HepG2 (cell line): ENCODE measurements around the gene PTPRD. TPM values are rescaled to one million over a fixed set of nuclear protein-coding genes. Genes with fewer than 3 reads are reported as not detected.

ENCODE experiments used
- ATAC-seq: fragments of 200-7000 bp; cut with Tn5 transposase; 3 replicates; pipeline ENCODE4 v1.9.1; 2020; ENCODE audit warnings: mild to moderate bottlenecking, moderate library complexity
- BruUV-seq: library from RNA; stranded (reverse); fragments of 400-500 nt; replicated peaks from 2 replicates; lab custom pipeline; 2021; lab: Mats Ljungman, UMichigan
- CTCF ChIA-PET: fragments of 300-600 bp; formaldehyde crosslinking; extraction: SDS; loops from one replicate; lab custom pipeline; 2021; ENCODE audit warnings: low total read pairs, inconsistent platforms, low intra/inter-chr PET ratio; lab: Yijun Ruan, JAX
- POLR2A ChIA-PET: fragments of 350-600 bp; sonication (Branson Sonifier 250); formaldehyde crosslinking; loops from one replicate; lab custom pipeline; 2020; ENCODE audit warnings: antibody characterized with exemption, inconsistent platforms; lab: Yijun Ruan, JAX
- DNase-seq: peaks from one replicate; pipeline ENCODE4 v3.0.0-alpha.2; 2015; ENCODE audit warnings: low spot score
- FAIRE-seq: peaks from 3 replicates; lab custom pipeline; 2011; peaks lifted over from hg19 to GRCh38; lab: Jason Lieb, UNC
- H2AFZ ChIP-seq: one replicate; pipeline ENCODE4 v1.6.1; 2011; ENCODE audit warnings: low read length, inconsistent platforms
- H3K27ac ChIP-seq: fragments of 300-600 bp; 3 replicates; pipeline ENCODE4 v1.8.0; 2011; ENCODE audit warnings: mixed run types, mild to moderate bottlenecking, mixed read lengths, low read length, inconsistent platforms; ENCODE audit not compliant: insufficient read depth; ENCODE audit errors: extremely low read length
- H3K27me3 ChIP-seq, 2 experiments: fragments of 200-600 bp in 1 of 2; 2 replicates in 1 of 2; 3 replicates in 1 of 2; pipeline versions ENCODE4 v1.6.0 to v1.8.0; 2011; ENCODE audit warnings: low read length in 2 of 2, mild to moderate bottlenecking in 2 of 2, moderate library complexity in 2 of 2, inconsistent platforms in 1 of 2; ENCODE audit not compliant: insufficient read depth in 2 of 2, control insufficient read depth in 1 of 2
- H3K36me3 ChIP-seq, 2 experiments: fragments of 200-600 bp in 1 of 2; replicated peaks in 1 of 2; 2 replicates in 1 of 2; 3 replicates in 1 of 2; pipeline versions ENCODE4 v1.5.1 to v1.8.0; 2011; ENCODE audit warnings: low read length in 2 of 2, inconsistent platforms in 1 of 2; ENCODE audit not compliant: insufficient read depth in 2 of 2, control insufficient read depth in 1 of 2
- H3K4me1 ChIP-seq: 2 replicates; pipeline ENCODE4 v1.5.1; 2012; ENCODE audit warnings: low read length, inconsistent platforms; ENCODE audit not compliant: insufficient read depth
- H3K4me2 ChIP-seq: 2 replicates; pipeline ENCODE4 v1.6.0; 2011; ENCODE audit warnings: low read depth, low read length, inconsistent platforms
- H3K4me3 ChIP-seq, 3 experiments: fragments of 200-600 bp in 1 of 3; sonication (generic), shearing (Covaris generic) in 1 of 3; replicated peaks in 1 of 3; 2 replicates each; pipeline ENCODE4 v1.5.1; 2011 to 2016; ENCODE audit warnings: low read length in 3 of 3, inconsistent platforms in 2 of 3, low read depth in 2 of 3, mild to moderate bottlenecking in 2 of 3, control low read depth in 1 of 3, mixed read lengths in 1 of 3; ENCODE audit not compliant: insufficient read depth in 1 of 3
- H3K79me2 ChIP-seq: one replicate; pipeline ENCODE4 v1.6.1; 2011; ENCODE audit warnings: low read length, inconsistent platforms; ENCODE audit not compliant: insufficient read depth
- H3K9ac ChIP-seq: 2 replicates; pipeline ENCODE4 v1.6.0; 2011; ENCODE audit warnings: mild to moderate bottlenecking, low read depth, low read length, inconsistent platforms; ENCODE audit not compliant: insufficient read depth
- H3K9me3 ChIP-seq: 2 replicates; pipeline ENCODE4 v1.5.1; 2012; ENCODE audit warnings: mild to moderate bottlenecking, low read length
- H4K20me1 ChIP-seq: 2 replicates; pipeline ENCODE4 v1.6.0; 2011; ENCODE audit warnings: inconsistent platforms, mild to moderate bottlenecking, low read length, moderate library complexity; ENCODE audit not compliant: insufficient read depth
- CEBPB ChIP-seq: IDR thresholded peaks from 2 replicates; pipeline ENCODE4 v1.6.1; 2011; ENCODE audit warnings: low read depth, low read length, improper control_type of control experiment, borderline replicate concordance
- CEBPG ChIP-seq: IDR thresholded peaks from 2 replicates; pipeline ENCODE4 v1.6.1; 2016
- MAFF ChIP-seq: IDR thresholded peaks from 2 replicates; pipeline ENCODE4 v1.6.1; 2011; ENCODE audit warnings: low read depth, low read length, improper control_type of control experiment
- MAFG ChIP-seq: sonication (generic); formaldehyde crosslinking; IDR thresholded peaks from 2 replicates; pipeline ENCODE4 v1.5.1; 2020; ENCODE audit warnings: mild to moderate bottlenecking, missing genetic modification reagents
- MAFK ChIP-seq, 2 experiments: IDR thresholded peaks in 1 of 2; conservative IDR thresholded peaks in 1 of 2; 2 replicates each; pipeline ENCODE4 v1.6.1; 2011; ENCODE audit warnings: improper control_type of control experiment in 2 of 2, low read length in 2 of 2
- MEF2D ChIP-seq: sonication (generic); formaldehyde crosslinking; IDR thresholded peaks from 2 replicates; pipeline ENCODE4 v1.5.1; 2020; ENCODE audit warnings: mild to moderate bottlenecking, missing genetic modification reagents
- NCOA1 ChIP-seq: sonication (generic); formaldehyde crosslinking; IDR thresholded peaks from 2 replicates; pipeline ENCODE4 v1.9.0; 2021; ENCODE audit warnings: missing genetic modification reagents
- PITX1 ChIP-seq: sonication (generic); formaldehyde crosslinking; IDR thresholded peaks from 2 replicates; pipeline ENCODE4 v1.5.1; 2020; ENCODE audit warnings: mild to moderate bottlenecking, missing genetic modification reagents
- SNAPC2 ChIP-seq: sonication (generic); formaldehyde crosslinking; IDR thresholded peaks from 2 replicates; pipeline ENCODE4 v1.8.1; 2022; ENCODE audit warnings: mild to moderate bottlenecking, missing genetic modification reagents
- ZNF275 ChIP-seq: sonication (generic); formaldehyde crosslinking; IDR thresholded peaks from 2 replicates; pipeline ENCODE4 v1.8.0; 2022; ENCODE audit warnings: missing genetic modification reagents, mild to moderate bottlenecking, inconsistent platforms, borderline replicate concordance
- ZNF788 ChIP-seq: sonication (generic); formaldehyde crosslinking; IDR thresholded peaks from 2 replicates; pipeline ENCODE4 v1.5.0; 2020; ENCODE audit warnings: mild to moderate bottlenecking, missing genetic modification reagents, borderline replicate concordance
- ZNF879 ChIP-seq: sonication (generic); formaldehyde crosslinking; IDR thresholded peaks from 2 replicates; pipeline ENCODE4 v1.8.1; 2023; ENCODE audit warnings: missing genetic modification reagents
- WGBS: methylation state at CpG from one replicate; pipeline ENCODE4 v1.1.6; 2017; ENCODE audit warnings: low lambda C conversion rate; 5-methylcytosine and 5-hydroxymethylcytosine counted together
- in situ Hi-C: cut with HindIII; loops from 2 replicates; pipeline ENCODE4 v1.10.0; 2017; ENCODE audit warnings: low pct_unique_long_range_greater_than_20kb; ENCODE audit not compliant: extremely low pct_ligation_motif_present
- intact Hi-C: fragments of 100-400 bp; cut with micrococcal nuclease; formaldehyde crosslinking; loops from one replicate; pipeline ENCODE4 v1.10.0; 2022; ENCODE audit not compliant: unreplicated experiment
- polyA plus RNA-seq, 8 experiments: library from polyadenylated mRNA; depleted of rRNA in 3 of 8; stranded (reverse) in 7 of 8; unstranded in 1 of 8; fragments of >200 nt; fragmentation: Illumina TruSeq in 4 of 8; extraction: Trizol in 4 of 8; gene quantifications; 2 replicates each; pipeline versions ENCODE4 v1.2.1 to v1.2.3, GENCODE V29; 2011 to 2016; ENCODE audit warnings: low read depth in 4 of 8, missing spikeins in 1 of 8, mixed read lengths in 1 of 8; ENCODE audit not compliant: insufficient read depth in 1 of 8
- total RNA-seq, 5 experiments: library from RNA; depleted of rRNA; stranded (reverse); fragments of >200 nt; fragmentation: Illumina TruSeq; extraction: Trizol; gene quantifications; 2 replicates each; pipeline ENCODE4 v1.2.3, GENCODE V29; 2016; ENCODE audit warnings: low read depth in 1 of 5

The PTPRD gene
- total and polyA plus RNA-seq, 2 of the 13 experiments (the other 11 are each of a cell fraction or from before 2014, with no cell fraction given): 0.05 TPM; not detected in 1

DNA sequence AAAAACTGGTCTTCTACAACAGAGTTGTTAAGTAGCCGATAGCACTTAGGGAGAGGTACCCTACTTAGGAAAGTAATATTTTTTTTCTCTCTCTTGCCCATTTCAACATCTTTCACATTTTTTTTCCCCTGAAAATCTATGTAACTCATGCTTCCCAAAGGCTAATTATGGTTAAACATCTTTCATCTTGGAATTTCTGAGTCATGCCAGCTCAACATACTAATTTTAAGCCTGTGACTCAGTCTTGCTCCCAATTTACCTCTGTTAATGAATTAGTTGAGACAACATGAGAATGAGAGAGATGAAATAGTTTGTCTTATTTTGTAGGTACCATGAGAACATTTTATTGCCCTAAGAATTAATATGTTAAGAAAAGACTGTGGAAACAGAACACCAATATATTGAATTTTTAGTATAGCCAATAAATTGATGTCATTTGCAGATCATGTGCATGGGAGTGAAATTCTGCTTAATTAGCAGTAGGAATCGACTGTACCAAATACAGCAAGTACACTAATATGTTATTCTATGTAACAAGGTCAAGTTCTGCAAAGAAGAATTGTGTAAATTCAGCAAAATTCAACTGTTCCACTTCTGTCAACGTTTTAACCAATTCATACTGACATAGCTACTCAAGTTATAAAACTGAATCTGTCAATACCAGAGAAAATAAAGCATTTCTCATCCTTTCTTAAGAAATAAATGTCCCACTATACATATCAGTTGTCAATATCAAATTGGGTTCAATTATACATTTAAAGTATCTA lies 550.0 kb downstream of the PTPRD start:
- TF ChIP-seq MAFK (conservative IDR thresholded peaks at IDR 0.05 in 1 of 2, IDR thresholded peaks at IDR 0.05 in 1 of 2; ENCODE audit: low read length in 2 of 2) (peak; percentile 18 to 57; a peak in 2 of 4 replicates), MAFF (peak; percentile 31; the same call in 1 of the 2 replicates), ZNF788 (CRISPR knock-in tag) (no peak)
- ChIA-PET CTCF (no interaction called here), POLR2A (no interaction called here)
- Histone ChIP-seq H3K4me2 (no peak overlapping the region), H2AFZ (no peak overlapping the region), H4K20me1 (no peaks in the 10 kb centered on the region), H3K36me3 (no peaks in the 10 kb centered on the region), H3K4me1 (0 out of 2 replicates have a peak, but pooled peaks cover 5% of the 10 kb centered on the region), H3K4me3 (no peak overlapping the region), H3K27ac (no peak overlapping the region), H3K9me3 (no peaks in the 10 kb centered on the region), H3K27me3 (no peaks in the 10 kb centered on the region), H3K79me2 (no peaks in the 10 kb centered on the region), H3K9ac (no peak overlapping the region)
- 29% methylated on average over 3 of the region's 3 CpGs for WGBS
- in situ Hi-C loops (no loop called here), intact Hi-C loops (no loop called here)
- no peak for DNase-seq
- no TSS peak for BruUV-seq
- ATAC-seq: no peak
- no peak for FAIRE-seq

GRCh38 chr9:10059044-10059443 lies 553.8 kb downstream of the PTPRD start:
- no peak for FAIRE-seq
- WGBS: 36% methylated on average over 3 of the region's 3 CpGs

More at GRCh38 chr9:10059044-10059443, 553.8 kb downstream of the PTPRD start:
- BruUV-seq: no TSS peak
- intact Hi-C loops (no loop called here), in situ Hi-C loops (loop anchor here (10.0 kb wide), 1 partner anchor 206 kb away; no protein-coding TSS in a partner anchor)
- H3K4me3 ChIP-seq: no peak overlapping the region
- H3K9ac ChIP-seq: no peak overlapping the region
- no peak overlapping the region for H3K27ac ChIP-seq
- no peak for TF ChIP-seq MAFG (CRISPR knock-in tag)
- no peak for TF ChIP-seq MEF2D
- no peak for TF ChIP-seq NCOA1 (CRISPR knock-in tag)
- TF ChIP-seq ZNF879 (CRISPR knock-in tag): no peak
- peak; percentile 77 for TF ChIP-seq CEBPG (CRISPR knock-in tag)
- no peak for TF ChIP-seq SNAPC2 (CRISPR knock-in tag)
- TF ChIP-seq ZNF275 (CRISPR knock-in tag): no peak
- peak; percentile 97 for TF ChIP-seq CEBPB
- no peak for TF ChIP-seq MAFF
- no peak for TF ChIP-seq PITX1 (CRISPR knock-in tag)
- 0 out of 2 replicates have a peak, but pooled peaks cover 5% of the 10 kb centered on the region for H3K4me1 ChIP-seq
- H3K36me3 ChIP-seq: no peaks in the 10 kb centered on the region
- DNase-seq (no peak), ATAC-seq (no peak)
- H3K27me3 ChIP-seq: no peaks in the 10 kb centered on the region
- POLR2A ChIA-PET: no interaction called here
- CTCF ChIA-PET: interaction anchor here (2.5 kb wide), 1 partner anchor 210 kb away, joined by 10 read pairs; no protein-coding TSS in a partner anchor
- H3K4me2 ChIP-seq: no peak overlapping the region
- no peaks in the 10 kb centered on the region for H3K79me2 ChIP-seq
- H4K20me1 ChIP-seq: no peaks in the 10 kb centered on the region
- no peaks in the 10 kb centered on the region for H3K9me3 ChIP-seq
- H2AFZ ChIP-seq: no peak overlapping the region
